HFF-Myc (cell line): ENCODE measurements around the gene ITSN1.
"Not testable (repeated sequence)": the region's sequence is repeated elsewhere in the genome, so short reads cannot be mapped to it uniquely, and the experiment has no call there.

Source experiments
- DNase-seq: peaks from one replicate; pipeline ENCODE4 v3.0.0-alpha.2; 2011; ENCODE audit warnings: low read depth; ENCODE audit errors: extremely low read depth
- H3K4me3 ChIP-seq: replicated peaks from 2 replicates; pipeline ENCODE4 v1.5.1; 2011; ENCODE audit warnings: low read depth, mild to moderate bottlenecking, control low read depth, low read length
- CTCF ChIP-seq: IDR thresholded peaks from 2 replicates; pipeline ENCODE4 v1.5.1; 2012; ENCODE audit warnings: mild to moderate bottlenecking, low read depth, low read length, control low read depth; ENCODE audit errors: missing control alignments

The ITSN1 gene

DNA sequence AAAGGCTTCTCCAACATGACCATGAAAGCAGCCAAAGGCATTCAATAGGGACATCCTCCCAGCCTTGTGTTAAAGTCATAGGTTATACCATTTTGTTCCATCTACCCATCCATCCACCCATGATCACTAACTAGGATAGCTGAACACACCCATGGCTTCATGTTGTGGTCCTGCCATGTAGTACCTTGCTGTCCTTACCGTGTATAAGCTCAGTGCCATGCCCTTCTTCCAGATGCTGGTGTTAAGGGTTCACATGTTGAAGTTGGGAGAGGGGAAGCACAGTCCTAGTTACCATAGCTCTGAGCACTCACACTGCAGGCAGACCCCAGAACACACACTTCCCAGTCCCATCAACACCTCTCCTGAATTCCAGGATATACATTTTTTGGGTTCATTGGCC lies 221.8 kb downstream of the ITSN1 start:
- DNase-seq, result no peak
- no peak overlapping the region for H3K4me3 ChIP-seq
- no peak for TF ChIP-seq CTCF

DNA sequence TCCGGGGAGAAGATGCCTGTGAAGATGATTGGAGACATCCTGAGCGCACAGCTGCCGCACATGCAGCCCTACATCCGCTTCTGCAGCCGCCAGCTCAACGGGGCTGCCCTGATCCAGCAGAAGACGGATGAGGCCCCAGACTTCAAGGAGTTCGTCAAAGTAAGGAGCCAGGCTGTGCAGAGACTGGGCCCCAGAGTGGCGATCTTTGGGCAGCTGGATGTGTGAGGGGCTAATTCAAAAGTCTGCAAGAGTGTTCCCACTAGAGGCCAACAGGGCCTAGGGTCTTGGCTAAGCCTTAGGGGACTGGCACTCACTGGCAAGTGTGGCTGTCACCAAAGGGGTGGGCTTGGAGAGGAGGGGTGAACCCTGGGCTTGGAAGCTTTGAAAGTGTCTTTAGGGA lies 222.9 kb downstream of the ITSN1 start:
- H3K4me3 ChIP-seq, result no peak overlapping the region
- TF ChIP-seq CTCF, result no peak
- no peak for DNase-seq

DNA sequence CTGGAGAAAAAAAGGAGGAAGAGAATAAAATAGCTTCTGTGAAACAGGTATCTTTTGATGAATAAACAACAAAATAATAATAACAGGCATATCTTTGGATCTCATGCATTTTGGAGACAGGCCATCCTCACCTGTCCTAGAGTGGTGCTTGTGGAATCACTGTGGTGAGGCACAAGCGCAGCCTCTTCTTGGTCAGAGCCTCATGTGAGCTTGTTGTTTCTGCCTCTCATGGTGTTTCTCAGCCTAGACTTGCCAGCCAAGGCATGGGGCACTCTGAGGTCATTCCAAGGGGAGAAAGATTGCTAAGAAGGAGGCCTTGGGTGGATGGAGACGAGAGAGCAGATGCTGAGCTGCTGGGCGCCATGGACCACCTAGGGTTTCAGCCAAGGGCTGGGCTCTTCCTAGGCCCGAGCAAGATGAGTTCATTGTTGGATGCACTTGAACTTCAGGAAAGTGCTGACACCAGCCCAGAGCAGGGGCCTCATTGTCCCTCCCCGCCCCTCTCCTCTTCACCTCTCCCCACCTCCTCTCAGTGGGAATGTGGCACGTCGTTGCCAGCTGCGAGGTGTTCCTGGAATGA lies 223.8 kb downstream of the ITSN1 start:
- TF ChIP-seq CTCF, result no peak
- DNase-seq, result no peak
- H3K4me3 ChIP-seq, result no peak overlapping the region

DNA sequence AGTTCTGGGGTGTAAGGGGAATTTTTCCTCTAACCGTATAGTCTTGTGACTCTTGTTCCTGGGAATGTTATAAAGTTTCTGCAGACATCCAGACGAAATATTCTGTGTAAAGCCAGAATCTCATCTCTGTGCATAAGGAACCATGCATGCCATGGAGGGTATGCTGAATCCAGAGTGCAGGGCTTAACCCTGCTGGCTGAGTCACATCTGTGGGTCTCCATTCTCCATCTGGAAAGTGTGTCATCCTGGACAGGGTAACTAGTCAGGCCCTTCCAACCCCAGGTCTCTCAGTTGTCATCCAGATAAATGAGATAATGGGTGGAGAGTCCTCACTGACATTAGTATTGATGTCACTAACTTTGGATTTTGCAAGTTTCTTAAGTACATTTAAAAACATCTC lies 224.5 kb downstream of the ITSN1 start:
- no peak for TF ChIP-seq CTCF
- peak; percentile 26 for DNase-seq

GRCh38 chr21:33867868-33868267 lies 225.6 kb downstream of the ITSN1 start:
- not testable (repeated sequence) for DNase-seq, H3K4me3 ChIP-seq

More for the DNA sequence above, 224.5 kb downstream of the ITSN1 start:
- no peak overlapping the region for H3K4me3 ChIP-seq

- TF ChIP-seq CTCF, result no peak
- DNase-seq, result no peak
- no peak overlapping the region for H3K4me3 ChIP-seq
Measured at GRCh38 chr21:33869873-33870272, 227.6 kb downstream of the ITSN1 start.

DNA sequence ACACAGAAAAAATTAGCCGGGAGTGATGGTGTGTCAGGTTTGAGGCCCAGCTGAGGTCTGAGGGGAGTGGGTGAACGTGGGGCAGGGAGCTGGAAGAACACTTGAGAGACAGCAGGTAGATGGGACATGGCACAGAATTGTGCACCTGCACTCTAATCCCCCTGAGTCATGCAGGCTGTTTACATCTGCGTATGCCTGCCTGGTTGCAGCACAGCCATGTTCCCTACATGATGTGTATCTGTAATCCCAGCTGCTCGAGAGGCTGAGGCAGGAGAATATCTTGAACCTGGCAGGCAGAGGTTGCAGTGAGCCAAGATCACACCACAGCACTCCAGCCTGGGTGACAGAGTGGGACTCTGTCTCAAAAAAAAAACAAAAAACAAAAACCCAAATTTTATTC lies 228.5 kb downstream of the ITSN1 start:
- TF ChIP-seq CTCF, result no peak
- no peak for DNase-seq
- no peak overlapping the region for H3K4me3 ChIP-seq
